Measurements from ENCODE around the gene CEP95.

The CEP95 gene

GRCh38 chr17:64506201-64506575, 589 bp upstream of the CEP95 start, which contains the start of gene DDX5:
Gene DDX5 (minus strand): TSS chr17:64506289. CDS start chr17:64506119, 170 bp downstream.
- no peaks in the 10 kb centered on the region for H3K27me3 Mint-ChIP-seq (ENCODE audit: low read depth)
- H3K9me3 Mint-ChIP-seq = no peaks in the 10 kb centered on the region
- peaks cover 52% of the 10 kb centered on the region for H3K4me1 Mint-ChIP-seq
- peaks cover 60% of the 10 kb centered on the region for H3K36me3 Mint-ChIP-seq (ENCODE audit: low read depth)
- TF ChIP-seq CTCF (IDR thresholded peaks at IDR 0.05; ENCODE audit: unreplicated experiment in 3 of 3) = no peak
- H3K27ac Mint-ChIP-seq = peak within 1 kb of the TSS; percentile 100
- H3K4me3 Mint-ChIP-seq = peak within 1 kb of the TSS; percentile 97 to 100 (median 99)

GRCh38 chr17:64507413-64507782, 621 bp downstream of the CEP95 start:
- Mint-ChIP-seq H3K4me3 (peak overlapping the region; percentile 97 to 100 (median 99)), H3K36me3 (ENCODE audit: low read depth) (peaks cover 57% of the 10 kb centered on the region), H3K4me1 (peaks cover 48% of the 10 kb centered on the region), H3K9me3 (no peaks in the 10 kb centered on the region), H3K27me3 (ENCODE audit: low read depth) (no peaks in the 10 kb centered on the region), H3K27ac (peak overlapping the region; percentile 100)
- peak; percentile 42 to 46 (median 43) for TF ChIP-seq CTCF (IDR thresholded peaks at IDR 0.05; ENCODE audit: unreplicated experiment in 3 of 3)

GRCh38 chr17:64508683-64509082, 1.9 kb downstream of the CEP95 start:
- H3K4me3 Mint-ChIP-seq = peak overlapping the region; percentile 97 to 100 (median 99)
- H3K27ac Mint-ChIP-seq = peak overlapping the region in 1 of 3 experiments; percentile 100
- peaks cover 37% of the 10 kb centered on the region for H3K4me1 Mint-ChIP-seq
- H3K27me3 Mint-ChIP-seq (ENCODE audit: low read depth) = no peaks in the 10 kb centered on the region
- H3K9me3 Mint-ChIP-seq = no peaks in the 10 kb centered on the region
- peaks cover 52% of the 10 kb centered on the region for H3K36me3 Mint-ChIP-seq (ENCODE audit: low read depth)
- TF ChIP-seq CTCF (IDR thresholded peaks at IDR 0.05; ENCODE audit: unreplicated experiment in 3 of 3) = no peak

- Mint-ChIP-seq H3K27ac (no peak overlapping the region), H3K4me1 (peaks cover 32% of the 10 kb centered on the region), H3K4me3 (peak overlapping the region; percentile 71 to 84 (median 79)), H3K9me3 (no peaks in the 10 kb centered on the region), H3K36me3 (ENCODE audit: low read depth) (peaks cover 52% of the 10 kb centered on the region), H3K27me3 (ENCODE audit: low read depth) (no peaks in the 10 kb centered on the region)
- no peak for TF ChIP-seq CTCF (IDR thresholded peaks at IDR 0.05; ENCODE audit: unreplicated experiment in 3 of 3)
These were observed 2.4 kb downstream of the CEP95 start for GRCh38 chr17:64509179-64509578.

GRCh38 chr17:64515419-64515818, 8.6 kb downstream of the CEP95 start:
- H3K4me1 Mint-ChIP-seq = no peaks in the 10 kb centered on the region
- TF ChIP-seq CTCF (IDR thresholded peaks at IDR 0.05; ENCODE audit: unreplicated experiment in 3 of 3) = no peak
- H3K27me3 Mint-ChIP-seq (ENCODE audit: low read depth) = no peaks in the 10 kb centered on the region
- H3K36me3 Mint-ChIP-seq (ENCODE audit: low read depth) = peaks cover 75% of the 10 kb centered on the region
- H3K4me3 Mint-ChIP-seq = no peak overlapping the region
- H3K9me3 Mint-ChIP-seq = no peaks in the 10 kb centered on the region
- H3K27ac Mint-ChIP-seq = no peak overlapping the region

DNA sequence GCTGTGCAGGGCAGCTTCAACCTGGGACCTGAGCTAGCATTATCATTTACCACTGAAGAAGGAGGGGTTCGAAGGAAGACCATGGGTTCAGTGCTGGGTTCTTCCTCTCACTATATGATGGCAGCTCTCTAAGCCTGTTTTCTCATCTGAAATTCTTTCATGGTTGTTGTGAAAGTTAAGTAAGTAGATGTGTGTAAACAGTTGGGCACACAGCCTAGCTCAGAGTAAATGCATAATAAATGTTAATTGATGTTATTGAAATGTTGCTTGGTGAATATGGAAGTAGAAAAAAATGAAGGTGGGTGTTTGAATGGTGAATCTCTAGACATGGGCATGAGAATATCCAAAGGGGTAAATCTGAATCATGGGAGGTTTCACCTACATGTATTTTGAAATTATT, 9.1 kb downstream of the CEP95 start:
- Mint-ChIP-seq H3K27me3 (ENCODE audit: low read depth) (no peaks in the 10 kb centered on the region), H3K9me3 (no peaks in the 10 kb centered on the region), H3K36me3 (ENCODE audit: low read depth) (peaks cover 71% of the 10 kb centered on the region), H3K27ac (no peak overlapping the region), H3K4me1 (no peaks in the 10 kb centered on the region), H3K4me3 (no peak overlapping the region)
- TF ChIP-seq CTCF (IDR thresholded peaks at IDR 0.05; ENCODE audit: unreplicated experiment in 3 of 3) = no peak

All from nephron (organoid).